GM12875 (cell line): ENCODE results near the gene TMEM156.

Experiments
- H3K4me3 ChIP-seq: one replicate; pipeline ENCODE4 v1.5.1; 2011; ENCODE audit warnings: low read depth, low read length, control low read depth
- TF ChIP-seq, protein P1 (sequence below): IDR thresholded peaks from 2 replicates; pipeline ENCODE4 v1.5.1; 2011; ENCODE audit warnings: low read depth, mild to moderate bottlenecking, control low read depth, inconsistent platforms, low read length, moderate library complexity, borderline replicate concordance; ENCODE audit not compliant: insufficient read depth

TMEM156 gene

DNA sequence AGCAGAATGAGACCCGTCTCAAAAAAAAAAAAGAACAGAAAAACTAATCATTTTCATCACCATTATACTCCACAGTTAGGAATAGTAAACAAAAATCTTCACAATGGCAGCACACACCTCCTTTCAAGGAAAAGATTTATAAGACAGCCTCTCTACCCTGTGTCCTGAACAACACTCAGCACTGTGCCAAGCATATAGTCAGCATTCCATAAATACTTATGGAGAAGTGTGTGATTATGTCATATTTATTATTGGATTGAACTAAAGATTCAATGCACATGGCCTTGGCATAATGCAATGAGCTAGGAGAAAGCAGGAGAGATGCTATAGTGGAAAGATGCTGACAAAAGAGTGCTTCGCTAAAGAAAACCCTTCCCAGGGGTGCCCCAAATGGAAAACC lies 112.0 kb downstream of the TMEM156 start:
- TF ChIP-seq, protein P1, sequence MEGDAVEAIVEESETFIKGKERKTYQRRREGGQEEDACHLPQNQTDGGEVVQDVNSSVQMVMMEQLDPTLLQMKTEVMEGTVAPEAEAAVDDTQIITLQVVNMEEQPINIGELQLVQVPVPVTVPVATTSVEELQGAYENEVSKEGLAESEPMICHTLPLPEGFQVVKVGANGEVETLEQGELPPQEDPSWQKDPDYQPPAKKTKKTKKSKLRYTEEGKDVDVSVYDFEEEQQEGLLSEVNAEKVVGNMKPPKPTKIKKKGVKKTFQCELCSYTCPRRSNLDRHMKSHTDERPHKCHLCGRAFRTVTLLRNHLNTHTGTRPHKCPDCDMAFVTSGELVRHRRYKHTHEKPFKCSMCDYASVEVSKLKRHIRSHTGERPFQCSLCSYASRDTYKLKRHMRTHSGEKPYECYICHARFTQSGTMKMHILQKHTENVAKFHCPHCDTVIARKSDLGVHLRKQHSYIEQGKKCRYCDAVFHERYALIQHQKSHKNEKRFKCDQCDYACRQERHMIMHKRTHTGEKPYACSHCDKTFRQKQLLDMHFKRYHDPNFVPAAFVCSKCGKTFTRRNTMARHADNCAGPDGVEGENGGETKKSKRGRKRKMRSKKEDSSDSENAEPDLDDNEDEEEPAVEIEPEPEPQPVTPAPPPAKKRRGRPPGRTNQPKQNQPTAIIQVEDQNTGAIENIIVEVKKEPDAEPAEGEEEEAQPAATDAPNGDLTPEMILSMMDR = no peak
- no peak overlapping the region for H3K4me3 ChIP-seq

DNA sequence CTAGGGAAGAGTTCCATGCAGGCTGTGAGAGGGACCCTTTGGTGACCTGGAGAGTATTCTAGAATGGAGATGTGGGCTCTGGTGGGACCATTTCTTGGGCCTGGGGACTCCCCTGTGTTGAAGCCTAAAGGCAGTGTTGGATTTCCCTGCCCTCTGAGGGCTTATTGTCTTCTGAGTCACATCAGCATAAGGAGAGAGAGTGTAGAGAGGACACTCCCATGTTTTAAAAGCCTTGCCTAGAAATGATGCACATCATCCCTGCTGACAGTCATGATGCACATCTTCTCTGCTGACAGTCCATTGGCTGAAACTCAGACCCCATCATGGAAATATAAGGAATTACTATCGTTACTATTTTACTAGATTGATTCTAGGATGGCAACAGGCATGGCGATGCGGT lies 112.7 kb downstream of the TMEM156 start:
- no peak overlapping the region for H3K4me3 ChIP-seq
- TF ChIP-seq, protein P1 = no peak

DNA sequence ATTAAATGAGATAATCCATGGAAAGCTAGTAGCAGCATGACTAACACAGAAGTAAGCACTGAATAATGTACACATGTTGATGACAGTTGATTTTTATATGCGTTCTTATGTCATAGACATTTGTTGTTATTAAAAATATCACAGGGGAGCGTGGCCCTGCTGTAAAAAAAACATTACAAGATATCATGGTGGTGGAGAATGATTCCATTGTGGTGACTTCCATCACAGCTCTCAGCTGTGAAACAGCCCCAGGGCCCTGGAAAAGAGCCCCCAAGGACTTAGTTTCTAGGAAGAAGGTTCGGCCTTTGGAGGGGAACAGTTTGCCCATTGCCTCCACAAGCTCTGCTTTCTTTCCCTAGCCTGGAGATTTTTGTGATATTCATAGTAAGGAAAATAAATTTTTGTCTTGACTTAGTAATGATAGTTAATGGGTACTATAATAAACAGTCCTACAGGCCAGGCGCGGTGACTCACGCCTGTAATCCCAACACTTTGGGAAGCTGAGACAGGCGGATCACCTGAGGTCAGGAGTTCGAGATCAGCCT lies 114.7 kb downstream of the TMEM156 start:
- TF ChIP-seq, protein P1 = no peak
- no peak overlapping the region for H3K4me3 ChIP-seq
